Activated T-cell treated with anti-CD3 and anti-CD28 coated beads, Interleukin-2, amount 50 U/mL, for 48 hours (primary cell): Measurements from ENCODE around the gene ME3.
"Not testable (repeated sequence)": the region's sequence is repeated elsewhere in the genome, so short reads cannot be mapped to it uniquely, and the experiment has no call there.

ENCODE experiments used
- DNase-seq, 2 experiments: peaks; one replicate each; pipeline ENCODE4 v3.0.0-alpha.2; 2020

Gene ME3

GRCh38 chr11:86660736-86661135 lies 11.7 kb downstream of the ME3 start:
- no peak for DNase-seq

- no peak for DNase-seq
Observed at GRCh38 chr11:86660088-86660487, 12.3 kb downstream of the ME3 start.

- no peak for DNase-seq
Observed at GRCh38 chr11:86658534-86658933, 13.9 kb downstream of the ME3 start.

- not testable (repeated sequence) for DNase-seq
Observed at GRCh38 chr11:86645212-86645611, 27.2 kb downstream of the ME3 start.

- DNase-seq: no peak
Observed at GRCh38 chr11:86644291-86644690, 28.1 kb downstream of the ME3 start.

GRCh38 chr11:86641537-86642261 lies 30.7 kb downstream of the ME3 start:
- no peak for DNase-seq

- DNase-seq: no peak
Observed at GRCh38 chr11:86639137-86639536, 33.3 kb downstream of the ME3 start.

- no peak for DNase-seq
Observed at GRCh38 chr11:86638673-86639072, 33.7 kb downstream of the ME3 start.

GRCh38 chr11:86637988-86638387 lies 34.4 kb downstream of the ME3 start:
- peak; percentile 27 for DNase-seq

GRCh38 chr11:86636275-86636674 lies 36.1 kb downstream of the ME3 start:
- no peak for DNase-seq

- peak; percentile 65 to 74 for DNase-seq
Observed at GRCh38 chr11:86632499-86633269, 39.7 kb downstream of the ME3 start.

GRCh38 chr11:86630229-86630981 lies 42.0 kb downstream of the ME3 start:
- DNase-seq: no peak

- no peak for DNase-seq
Observed at GRCh38 chr11:86629045-86629706, 43.2 kb downstream of the ME3 start.

GRCh38 chr11:86627776-86628455 lies 44.5 kb downstream of the ME3 start:
- no peak for DNase-seq

- no peak for DNase-seq
Observed at GRCh38 chr11:86625981-86626380, 46.4 kb downstream of the ME3 start.

GRCh38 chr11:86625544-86625943 lies 46.9 kb downstream of the ME3 start:
- DNase-seq: no peak

- no peak for DNase-seq
Observed at GRCh38 chr11:86624366-86624765, 48.0 kb downstream of the ME3 start.

- DNase-seq: no peak
Observed at GRCh38 chr11:86623736-86624135, 48.7 kb downstream of the ME3 start.

- no peak for DNase-seq
Observed at GRCh38 chr11:86623041-86623621, 49.3 kb downstream of the ME3 start.

- no peak for DNase-seq
Observed at GRCh38 chr11:86621854-86622253, 50.6 kb downstream of the ME3 start.

- DNase-seq: no peak
Observed at GRCh38 chr11:86620891-86621521, 51.4 kb downstream of the ME3 start.

- DNase-seq: not testable (repeated sequence)
Observed at GRCh38 chr11:86619428-86619827, 53.0 kb downstream of the ME3 start.
